Measurements from ENCODE around the gene MCM8.

DNA sequence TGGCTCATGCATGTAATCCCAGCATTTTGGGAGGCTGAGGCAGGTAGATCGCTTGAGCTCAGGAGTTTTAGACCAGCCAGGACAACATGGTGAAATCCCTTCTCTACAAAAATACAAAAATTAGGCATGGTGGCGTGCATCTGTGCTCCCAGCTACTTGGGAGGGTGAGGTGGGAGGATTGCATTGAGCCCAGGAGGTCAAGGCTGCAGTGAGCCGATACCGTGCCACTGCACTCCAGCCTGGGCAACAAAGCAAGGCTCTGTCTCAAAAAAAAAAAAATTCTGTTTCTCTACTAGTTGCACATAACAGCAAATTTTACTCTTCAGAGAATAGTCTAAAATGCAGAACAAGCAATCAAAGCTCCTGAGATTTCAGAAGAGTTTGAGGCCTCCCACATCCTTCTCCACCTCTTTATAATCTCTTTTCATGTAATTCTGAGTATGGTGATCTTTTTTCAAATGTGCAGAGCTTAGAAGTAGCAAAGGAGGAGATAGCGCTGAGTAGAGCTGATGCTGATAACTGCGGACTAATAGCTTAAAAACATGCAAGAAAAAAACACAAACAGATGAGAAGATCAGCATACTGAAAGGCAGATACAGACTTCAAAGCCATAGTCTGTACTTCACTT, 80.1 kb downstream of the MCM8 start:
- TF ChIP-seq, protein P1, sequence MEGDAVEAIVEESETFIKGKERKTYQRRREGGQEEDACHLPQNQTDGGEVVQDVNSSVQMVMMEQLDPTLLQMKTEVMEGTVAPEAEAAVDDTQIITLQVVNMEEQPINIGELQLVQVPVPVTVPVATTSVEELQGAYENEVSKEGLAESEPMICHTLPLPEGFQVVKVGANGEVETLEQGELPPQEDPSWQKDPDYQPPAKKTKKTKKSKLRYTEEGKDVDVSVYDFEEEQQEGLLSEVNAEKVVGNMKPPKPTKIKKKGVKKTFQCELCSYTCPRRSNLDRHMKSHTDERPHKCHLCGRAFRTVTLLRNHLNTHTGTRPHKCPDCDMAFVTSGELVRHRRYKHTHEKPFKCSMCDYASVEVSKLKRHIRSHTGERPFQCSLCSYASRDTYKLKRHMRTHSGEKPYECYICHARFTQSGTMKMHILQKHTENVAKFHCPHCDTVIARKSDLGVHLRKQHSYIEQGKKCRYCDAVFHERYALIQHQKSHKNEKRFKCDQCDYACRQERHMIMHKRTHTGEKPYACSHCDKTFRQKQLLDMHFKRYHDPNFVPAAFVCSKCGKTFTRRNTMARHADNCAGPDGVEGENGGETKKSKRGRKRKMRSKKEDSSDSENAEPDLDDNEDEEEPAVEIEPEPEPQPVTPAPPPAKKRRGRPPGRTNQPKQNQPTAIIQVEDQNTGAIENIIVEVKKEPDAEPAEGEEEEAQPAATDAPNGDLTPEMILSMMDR (IDR thresholded peaks at IDR 0.05) = no peak
- no peak for TF ChIP-seq EZH2 (IDR thresholded peaks at IDR 0.05; ENCODE audit: borderline replicate concordance, insufficient read depth, low read depth, low read length, poor library complexity, severe bottlenecking)
